Hepatocyte (in vitro differentiated cells): ENCODE results near the gene CNRIP1. TPM values are rescaled to one million over a fixed set of nuclear protein-coding genes. Genes with fewer than 3 reads are reported as not detected.

Experiments used
- DNase-seq: peaks from one replicate; pipeline ENCODE4 v3.0.0-alpha.2; 2016; ENCODE audit warnings: low spot score
- H2AFZ ChIP-seq: fragments of 200-600 bp; sonication (generic); 2 replicates; pipeline ENCODE4 v1.6.0; 2016; ENCODE audit warnings: antibody characterized with exemption, mild to moderate bottlenecking
- H3K27ac ChIP-seq: fragments of 200-600 bp; sonication (generic); 2 replicates; pipeline ENCODE4 v1.5.1; 2016; ENCODE audit warnings: mild to moderate bottlenecking
- H3K27me3 ChIP-seq: fragments of 200-600 bp; sonication (generic); 2 replicates; pipeline ENCODE4 v1.6.1; 2016
- H3K36me3 ChIP-seq: fragments of 200-600 bp; sonication (generic); replicated peaks from 2 replicates; pipeline ENCODE4 v1.5.1; 2016; ENCODE audit warnings: low read depth; ENCODE audit not compliant: insufficient read depth
- H3K4me1 ChIP-seq: fragments of 200-600 bp; sonication (generic); 2 replicates; pipeline ENCODE4 v1.5.1; 2016; ENCODE audit warnings: mild to moderate bottlenecking, moderate library complexity; ENCODE audit not compliant: insufficient read depth
- H3K4me2 ChIP-seq: fragments of 200-600 bp; sonication (generic); 2 replicates; pipeline ENCODE4 v1.6.0; 2016
- H3K4me3 ChIP-seq: fragments of 200-600 bp; sonication (generic); 2 replicates; pipeline ENCODE4 v1.5.1; 2016; ENCODE audit warnings: mild to moderate bottlenecking
- H3K79me2 ChIP-seq: fragments of 200-600 bp; sonication (generic); 2 replicates; pipeline ENCODE4 v1.6.0; 2017; ENCODE audit warnings: mild to moderate bottlenecking
- H3K9me2 ChIP-seq: fragments of 200-600 bp; sonication (generic); replicated peaks from 2 replicates; pipeline ENCODE4 v1.6.0; 2017; ENCODE audit warnings: mild to moderate bottlenecking; ENCODE audit not compliant: insufficient read depth
- H3K9me3 ChIP-seq: fragments of 200-600 bp; sonication (generic); 2 replicates; pipeline ENCODE4 v1.5.1; 2016; ENCODE audit warnings: low read depth, mild to moderate bottlenecking
- H4K20me1 ChIP-seq: fragments of 200-600 bp; sonication (generic); 2 replicates; pipeline ENCODE4 v1.6.0; 2016; ENCODE audit warnings: mild to moderate bottlenecking; ENCODE audit not compliant: insufficient read depth, poor library complexity, severe bottlenecking
- EZH2 ChIP-seq: fragments of 200-600 bp; sonication (generic); IDR thresholded peaks from 2 replicates; pipeline ENCODE4 v1.6.1; 2016; ENCODE audit warnings: antibody characterized with exemption, mild to moderate bottlenecking, borderline replicate concordance
- EZH2phosphoT487 ChIP-seq: fragments of 200-600 bp; sonication (generic); IDR thresholded peaks from one replicate; pipeline ENCODE4 v1.6.1; 2018; ENCODE audit warnings: antibody characterized with exemption, mild to moderate bottlenecking, low read depth, moderate library complexity; ENCODE audit not compliant: unreplicated experiment, severe bottlenecking
- WGBS: methylation state at CpG from one replicate; pipeline ENCODE4 v1.1.6; 2016; ENCODE audit warnings: low lambda C conversion rate; ENCODE audit errors: missing lambda C conversion rate; 5-methylcytosine and 5-hydroxymethylcytosine counted together
- polyA plus RNA-seq: library from polyadenylated mRNA; unstranded; fragments of >200 nt; fragmentation: Nextera tagmentation; extraction: Ambion mirVana; gene quantifications from 2 replicates; pipeline ENCODE4 v1.2.1, GENCODE V29; 2016
- total RNA-seq: library from RNA; depleted of rRNA; stranded (reverse); fragments of >200 nt; gene quantifications from 2 replicates; pipeline ENCODE4 v1.2.3, GENCODE V29; 2014
- TF ChIP-seq, protein P1 (sequence below): fragments of 200-600 bp; sonication (generic); IDR thresholded peaks from 2 replicates; pipeline ENCODE4 v1.5.1; 2016; ENCODE audit warnings: antibody characterized with exemption, mild to moderate bottlenecking; ENCODE audit not compliant: poor library complexity

The CNRIP1 gene
- total and polyA plus RNA-seq, 2 experiments from 2014 or later = 3.1 to 5.8 TPM

DNA sequence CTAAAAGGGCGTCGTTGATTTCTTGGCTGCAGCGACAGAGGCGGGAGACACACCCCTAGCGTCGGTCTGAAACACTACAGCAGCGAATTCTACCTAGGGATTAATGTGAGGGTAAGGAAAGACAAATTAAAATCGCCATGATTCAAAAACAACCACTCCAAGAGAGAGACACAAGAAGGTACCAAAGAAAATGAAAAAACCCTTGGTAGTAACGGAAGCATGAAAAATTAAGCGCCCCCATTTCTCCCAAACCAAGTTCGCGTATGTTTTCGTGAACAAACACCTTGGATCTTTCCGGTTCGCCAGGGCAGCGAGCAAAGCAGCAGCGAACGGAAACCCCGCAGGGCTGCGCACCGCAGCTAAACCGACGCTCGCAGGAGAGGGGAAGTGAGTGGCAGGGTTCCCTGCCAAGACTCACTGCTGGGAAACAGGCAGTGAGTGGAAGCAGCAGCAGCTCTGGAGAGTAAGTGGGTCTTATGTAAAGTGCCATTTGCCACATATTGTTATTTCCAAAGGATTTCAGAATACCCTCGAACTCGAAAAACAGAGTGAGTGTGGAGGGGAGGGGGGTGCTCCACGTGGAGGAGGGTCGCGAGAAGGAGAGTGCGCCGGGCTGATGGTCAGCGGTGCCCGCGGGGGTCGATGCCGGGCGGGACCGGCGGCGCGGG, 68.4 kb downstream of the CNRIP1 start:
- Histone ChIP-seq H3K4me1 (peaks cover 31% of the 10 kb centered on the region), H3K36me3 (no peaks in the 10 kb centered on the region), H3K9me3 (no peaks in the 10 kb centered on the region), H3K27me3 (no peaks in the 10 kb centered on the region), H3K79me2 (peaks cover 61% of the 10 kb centered on the region), H3K4me3 (peak overlapping the region; percentile 95), H3K27ac (peak overlapping the region; percentile 98), H3K4me2 (peak overlapping the region; percentile 85), H3K9me2 (no peaks in the 10 kb centered on the region), H2AFZ (peak overlapping the region; percentile 71), H4K20me1 (peaks cover 46% of the 10 kb centered on the region)
- no peak for TF ChIP-seq EZH2phosphoT487
- TF ChIP-seq, protein P1, sequence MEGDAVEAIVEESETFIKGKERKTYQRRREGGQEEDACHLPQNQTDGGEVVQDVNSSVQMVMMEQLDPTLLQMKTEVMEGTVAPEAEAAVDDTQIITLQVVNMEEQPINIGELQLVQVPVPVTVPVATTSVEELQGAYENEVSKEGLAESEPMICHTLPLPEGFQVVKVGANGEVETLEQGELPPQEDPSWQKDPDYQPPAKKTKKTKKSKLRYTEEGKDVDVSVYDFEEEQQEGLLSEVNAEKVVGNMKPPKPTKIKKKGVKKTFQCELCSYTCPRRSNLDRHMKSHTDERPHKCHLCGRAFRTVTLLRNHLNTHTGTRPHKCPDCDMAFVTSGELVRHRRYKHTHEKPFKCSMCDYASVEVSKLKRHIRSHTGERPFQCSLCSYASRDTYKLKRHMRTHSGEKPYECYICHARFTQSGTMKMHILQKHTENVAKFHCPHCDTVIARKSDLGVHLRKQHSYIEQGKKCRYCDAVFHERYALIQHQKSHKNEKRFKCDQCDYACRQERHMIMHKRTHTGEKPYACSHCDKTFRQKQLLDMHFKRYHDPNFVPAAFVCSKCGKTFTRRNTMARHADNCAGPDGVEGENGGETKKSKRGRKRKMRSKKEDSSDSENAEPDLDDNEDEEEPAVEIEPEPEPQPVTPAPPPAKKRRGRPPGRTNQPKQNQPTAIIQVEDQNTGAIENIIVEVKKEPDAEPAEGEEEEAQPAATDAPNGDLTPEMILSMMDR = peak; percentile 64
- 2% methylated on average over 32 of the region's 41 CpGs for WGBS
- peak; percentile 92 for DNase-seq

DNA sequence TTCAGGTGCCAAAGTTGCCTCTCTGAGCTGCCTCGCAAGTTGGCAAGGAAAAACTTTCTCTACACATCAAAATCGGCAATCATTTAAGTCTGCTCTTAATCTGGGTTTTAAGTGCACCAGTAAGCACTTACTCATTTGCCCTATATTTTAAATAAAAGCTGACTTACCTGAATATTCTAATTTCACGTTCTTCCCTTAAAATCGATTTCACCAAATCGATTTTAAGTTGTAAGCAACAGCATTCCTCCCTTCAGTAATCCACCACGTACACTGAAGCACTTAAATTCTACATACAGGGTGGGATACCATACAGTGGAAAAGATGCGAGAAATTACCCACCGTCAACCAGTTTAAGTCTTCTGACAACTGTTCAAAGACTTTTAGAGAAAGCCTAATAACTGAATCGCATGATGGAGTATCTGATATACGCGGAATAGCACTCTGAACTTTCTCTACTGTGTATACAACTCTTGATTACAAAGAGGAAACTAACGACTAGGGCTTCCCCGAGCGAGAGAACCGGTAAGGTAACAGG, 69.0 kb downstream of the CNRIP1 start:
- peaks cover 52% of the 10 kb centered on the region for H4K20me1 ChIP-seq
- no peak for TF ChIP-seq EZH2phosphoT487
- TF ChIP-seq EZH2 = no peak
- TF ChIP-seq, protein P1 = no peak
- no peaks in the 10 kb centered on the region for H3K27me3 ChIP-seq
- no peak for DNase-seq
- peaks cover 31% of the 10 kb centered on the region for H3K4me1 ChIP-seq
- peaks cover 67% of the 10 kb centered on the region for H3K79me2 ChIP-seq
- H3K27ac ChIP-seq = peak overlapping the region; percentile 98
- H3K4me3 ChIP-seq = peak overlapping the region; percentile 55
- no peaks in the 10 kb centered on the region for H3K9me3 ChIP-seq
- H2AFZ ChIP-seq = no peak overlapping the region
- H3K36me3 ChIP-seq = no peaks in the 10 kb centered on the region
- H3K4me2 ChIP-seq = peak overlapping the region; percentile 85
- H3K9me2 ChIP-seq = no peaks in the 10 kb centered on the region
- WGBS = 8% methylated on average over 15 of the region's 15 CpGs

GRCh38 chr2:68250196-68250595, 69.6 kb downstream of the CNRIP1 start:
- no peaks in the 10 kb centered on the region for H3K9me2 ChIP-seq
- DNase-seq = no peak
- H3K36me3 ChIP-seq = no peaks in the 10 kb centered on the region
- peaks cover 57% of the 10 kb centered on the region for H4K20me1 ChIP-seq
- no peak for TF ChIP-seq EZH2phosphoT487
- no peak for TF ChIP-seq EZH2
- TF ChIP-seq, protein P1 = no peak
- 42% methylated on average over 5 of the region's 5 CpGs for WGBS
- H3K27me3 ChIP-seq = no peaks in the 10 kb centered on the region
- H3K4me1 ChIP-seq = peaks cover 31% of the 10 kb centered on the region
- peaks cover 72% of the 10 kb centered on the region for H3K79me2 ChIP-seq
- peak overlapping the region; percentile 85 for H3K4me2 ChIP-seq
- H3K4me3 ChIP-seq = peak overlapping the region; percentile 55
- H3K27ac ChIP-seq = peak overlapping the region; percentile 98
- no peak overlapping the region for H2AFZ ChIP-seq
- H3K9me3 ChIP-seq = no peaks in the 10 kb centered on the region
